GM21786 (cell line): ENCODE measurements around the gene ZNF865.

Source experiments
- ATAC-seq: cut with Tn5 transposase; IDR thresholded peaks from one replicate; pipeline ENCODE4 v1.9.1; 2021; ENCODE audit not compliant: unreplicated experiment

The ZNF865 gene

GRCh38 chr19:55623130-55623529 lies 17.7 kb downstream of the ZNF865 start:
- no peak for ATAC-seq

- no peak for ATAC-seq
These were observed 18.1 kb downstream of the ZNF865 start for GRCh38 chr19:55623561-55623960.

GRCh38 chr19:55624109-55625003 lies 18.9 kb downstream of the ZNF865 start, which contains the start of gene ZNF784:
TSS of gene ZNF784 (minus strand) at chr19:55624566. CDS start at chr19:55624561, 5 bp downstream.
- peak; percentile 69 for ATAC-seq

GRCh38 chr19:55625004-55625326 lies 19.5 kb downstream of the ZNF865 start:
- no peak for ATAC-seq

GRCh38 chr19:55626350-55626749 lies 20.9 kb downstream of the ZNF865 start:
- no peak for ATAC-seq

- ATAC-seq, result no peak
These were observed 27.0 kb downstream of the ZNF865 start for GRCh38 chr19:55632463-55632834.

GRCh38 chr19:55633861-55634260 lies 28.4 kb downstream of the ZNF865 start:
- ATAC-seq, result no peak

GRCh38 chr19:55635334-55635717 lies 29.9 kb downstream of the ZNF865 start:
- no peak for ATAC-seq

- ATAC-seq, result no peak
These were observed 30.5 kb downstream of the ZNF865 start for GRCh38 chr19:55635856-55636440.

- no peak for ATAC-seq
These were observed 31.3 kb downstream of the ZNF865 start for GRCh38 chr19:55636723-55637122.

- ATAC-seq, result no peak
These were observed 32.1 kb downstream of the ZNF865 start for GRCh38 chr19:55637534-55637933.

- no peak for ATAC-seq
These were observed 33.5 kb downstream of the ZNF865 start for GRCh38 chr19:55638864-55639359.

- no peak for ATAC-seq
These were observed 34.7 kb downstream of the ZNF865 start for GRCh38 chr19:55640043-55640576.

- no peak for ATAC-seq
These were observed 35.4 kb downstream of the ZNF865 start, which contains the start of gene ZNF580 for GRCh38 chr19:55640577-55641425. TSS of gene ZNF580 (plus strand) at chr19:55641002. CDS start at chr19:55642509, 1,507 bp downstream.

- no peak for ATAC-seq
These were observed 36.1 kb downstream of the ZNF865 start for GRCh38 chr19:55641426-55642152.

GRCh38 chr19:55642153-55643002 lies 36.9 kb downstream of the ZNF865 start:
- no peak for ATAC-seq

- ATAC-seq, result no peak
These were observed 37.8 kb downstream of the ZNF865 start, which contains the start of gene ZNF581 for GRCh38 chr19:55643003-55643886. TSS of gene ZNF581 (plus strand) at chr19:55643649. CDS start at chr19:55644572, 923 bp downstream.

GRCh38 chr19:55643887-55644176 lies 38.4 kb downstream of the ZNF865 start:
- no peak for ATAC-seq
